OCI-LY1 (cell line): ENCODE results near the gene OR2AK2.
A peak's percentile ranks its signal among the peaks of the same experiment; 100 is the strongest.
"Not testable (repeated sequence)": the region's sequence is repeated elsewhere in the genome, so short reads cannot be mapped to it uniquely, and the experiment has no call there.

Experiments
- H2AFZ ChIP-seq: fragments of 200-600 bp; sonication (generic), shearing (Covaris generic); 2 replicates; pipeline ENCODE4 v1.6.0; 2014; ENCODE audit warnings: antibody characterized with exemption, mild to moderate bottlenecking, low read length
- H3F3A ChIP-seq: fragments of 200-600 bp; sonication (generic), shearing (Covaris generic); 2 replicates; pipeline ENCODE4 v1.6.0; 2014; ENCODE audit warnings: mild to moderate bottlenecking, antibody characterized with exemption, low read length, moderate library complexity; ENCODE audit not compliant: insufficient read depth
- H3K27ac ChIP-seq: fragments of 200-600 bp; sonication (generic); 2 replicates; pipeline ENCODE4 v1.5.1; 2014; ENCODE audit warnings: low read length, mixed run types, mild to moderate bottlenecking, low read depth; ENCODE audit not compliant: poor library complexity, severe bottlenecking
- H3K27me3 ChIP-seq: fragments of 200-600 bp; sonication (generic); 2 replicates; pipeline ENCODE4 v1.6.0; 2014; ENCODE audit warnings: antibody characterized with exemption, mild to moderate bottlenecking, low read length, moderate library complexity; ENCODE audit not compliant: insufficient read depth
- H3K36me3 ChIP-seq: fragments of 200-600 bp; sonication (generic); 2 replicates; pipeline ENCODE4 v1.6.1; 2014; ENCODE audit warnings: mild to moderate bottlenecking, antibody characterized with exemption, low read length, moderate library complexity, mixed read lengths; ENCODE audit not compliant: insufficient read depth
- H3K4me1 ChIP-seq: fragments of 200-600 bp; sonication (generic); 2 replicates; pipeline ENCODE4 v1.5.1; 2014; ENCODE audit warnings: mild to moderate bottlenecking, low read length, moderate library complexity; ENCODE audit not compliant: insufficient read depth, severe bottlenecking
- H3K4me2 ChIP-seq: fragments of 200-600 bp; sonication (generic), shearing (Covaris generic); 2 replicates; pipeline ENCODE4 v1.6.1; 2014; ENCODE audit warnings: low read length
- H3K4me3 ChIP-seq: fragments of 200-600 bp; sonication (generic); 2 replicates; pipeline ENCODE4 v1.5.1; 2014; ENCODE audit warnings: low read length, low read depth, mild to moderate bottlenecking, mixed read lengths; ENCODE audit not compliant: poor library complexity, severe bottlenecking
- H3K79me2 ChIP-seq: fragments of 200-600 bp; shearing (Covaris generic); 2 replicates; pipeline ENCODE4 v1.6.1; 2016; ENCODE audit warnings: mixed run types, low read length, mixed read lengths; ENCODE audit not compliant: insufficient read depth
- H3K9ac ChIP-seq: fragments of 200-600 bp; sonication (generic), shearing (Covaris generic); 2 replicates; pipeline ENCODE4 v1.6.1; 2014; ENCODE audit warnings: mild to moderate bottlenecking, low read length, mixed read lengths
- H3K9me2 ChIP-seq: fragments of 200-600 bp; sonication (generic), shearing (Covaris generic); 2 replicates; pipeline ENCODE4 v1.6.1; 2014; ENCODE audit warnings: low read depth, mild to moderate bottlenecking, low read length, mixed read lengths
- H3K9me3 ChIP-seq: fragments of 200-600 bp; shearing (Covaris generic); 2 replicates; pipeline ENCODE4 v1.6.1; 2014; ENCODE audit warnings: low read length, mixed read lengths
- H4K20me1 ChIP-seq: fragments of 200-600 bp; sonication (generic), shearing (Covaris generic); 2 replicates; pipeline ENCODE4 v1.6.0; 2016; ENCODE audit warnings: mild to moderate bottlenecking, low read length; ENCODE audit not compliant: insufficient read depth
- EZH2 ChIP-seq: fragments of 200-600 bp; sonication (generic), shearing (Covaris generic); IDR thresholded peaks from 2 replicates; pipeline ENCODE4 v1.8.0; 2017; ENCODE audit warnings: borderline replicate concordance, mixed run types, mild to moderate bottlenecking, antibody characterized with exemption, low read length, moderate library complexity, mixed read lengths
- TF ChIP-seq, protein P1 (sequence below): fragments of 200-600 bp; sonication (generic), shearing (Covaris generic); IDR thresholded peaks from 2 replicates; pipeline ENCODE4 v1.5.1; 2017; ENCODE audit warnings: mild to moderate bottlenecking, antibody characterized with exemption, low read length, moderate library complexity, mixed read lengths

The OR2AK2 gene

DNA sequence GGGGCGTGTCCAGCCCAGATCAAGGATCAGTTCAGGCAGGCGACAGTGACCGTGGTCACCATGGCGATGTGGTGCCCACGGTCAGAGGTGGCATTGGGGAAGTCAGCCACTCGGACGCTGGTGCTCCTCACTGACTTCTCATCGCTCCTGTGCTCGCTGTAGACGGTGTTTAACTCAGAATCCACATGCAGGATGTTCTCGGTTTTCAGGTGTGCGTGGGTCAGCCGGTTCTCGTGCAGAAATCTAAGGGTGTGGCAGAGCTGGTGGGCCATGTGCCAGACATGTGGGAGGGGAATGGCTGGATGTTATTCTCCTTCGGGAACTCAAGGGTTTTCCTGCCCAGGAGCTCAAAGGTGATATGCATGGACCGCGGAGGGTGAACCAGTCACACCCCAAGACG is 28.6 kb upstream of the OR2AK2 start:
- H3K9me3 ChIP-seq, result no peaks in the 10 kb centered on the region

DNA sequence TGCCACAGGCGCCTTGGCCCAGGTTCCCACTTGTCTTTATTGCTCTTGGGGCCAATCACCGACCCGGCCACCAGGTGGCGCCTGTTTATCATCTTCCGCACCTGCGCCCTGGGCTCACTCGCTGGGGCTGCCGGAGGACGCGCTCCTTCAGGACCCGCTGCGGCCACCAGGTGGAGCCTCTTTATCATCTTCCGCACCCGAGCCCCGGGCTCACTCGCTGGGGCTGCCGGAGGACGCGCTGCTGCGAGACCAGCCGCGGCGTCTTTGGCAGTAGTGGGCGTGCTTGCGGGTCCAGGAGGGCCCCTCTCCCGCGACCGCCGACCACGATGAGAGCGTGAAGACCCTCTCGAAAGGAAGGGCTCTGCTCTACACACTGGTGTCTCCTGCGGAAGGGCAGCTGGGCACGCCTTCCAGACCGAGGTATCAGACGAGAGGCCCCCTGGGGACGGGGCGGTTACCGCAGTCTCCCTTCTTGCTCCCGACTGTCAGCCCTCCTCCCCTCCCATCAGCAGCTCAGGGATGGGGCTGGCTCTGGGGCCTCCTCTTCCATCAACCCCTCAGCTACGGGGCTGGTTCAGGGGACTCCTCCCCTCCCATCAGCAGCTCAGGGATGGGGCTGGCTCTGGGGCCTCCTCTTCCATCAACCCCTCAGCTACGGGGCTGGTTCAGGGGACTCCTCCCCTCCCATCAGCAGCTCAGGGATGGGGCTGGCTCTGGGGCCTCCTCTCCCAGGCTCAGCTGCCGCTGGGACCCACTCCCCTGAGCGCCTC is 27.9 kb upstream of the OR2AK2 start:
- not testable (repeated sequence) for H3K9ac ChIP-seq, H3K27me3 ChIP-seq, H3K36me3 ChIP-seq, H3K79me2 ChIP-seq, H3F3A ChIP-seq, H2AFZ ChIP-seq, H3K9me2 ChIP-seq, H4K20me1 ChIP-seq, H3K9me3 ChIP-seq, H3K27ac ChIP-seq, H3K4me1 ChIP-seq
- Histone ChIP-seq H3K4me2 (peak overlapping the region; percentile 55), H3K4me3 (peak overlapping the region; percentile 56)
- TF ChIP-seq, protein P1, sequence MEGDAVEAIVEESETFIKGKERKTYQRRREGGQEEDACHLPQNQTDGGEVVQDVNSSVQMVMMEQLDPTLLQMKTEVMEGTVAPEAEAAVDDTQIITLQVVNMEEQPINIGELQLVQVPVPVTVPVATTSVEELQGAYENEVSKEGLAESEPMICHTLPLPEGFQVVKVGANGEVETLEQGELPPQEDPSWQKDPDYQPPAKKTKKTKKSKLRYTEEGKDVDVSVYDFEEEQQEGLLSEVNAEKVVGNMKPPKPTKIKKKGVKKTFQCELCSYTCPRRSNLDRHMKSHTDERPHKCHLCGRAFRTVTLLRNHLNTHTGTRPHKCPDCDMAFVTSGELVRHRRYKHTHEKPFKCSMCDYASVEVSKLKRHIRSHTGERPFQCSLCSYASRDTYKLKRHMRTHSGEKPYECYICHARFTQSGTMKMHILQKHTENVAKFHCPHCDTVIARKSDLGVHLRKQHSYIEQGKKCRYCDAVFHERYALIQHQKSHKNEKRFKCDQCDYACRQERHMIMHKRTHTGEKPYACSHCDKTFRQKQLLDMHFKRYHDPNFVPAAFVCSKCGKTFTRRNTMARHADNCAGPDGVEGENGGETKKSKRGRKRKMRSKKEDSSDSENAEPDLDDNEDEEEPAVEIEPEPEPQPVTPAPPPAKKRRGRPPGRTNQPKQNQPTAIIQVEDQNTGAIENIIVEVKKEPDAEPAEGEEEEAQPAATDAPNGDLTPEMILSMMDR, result peak; percentile 97

More for the DNA sequence above, 28.6 kb upstream of the OR2AK2 start:
- Histone ChIP-seq H3K27me3 (no peaks in the 10 kb centered on the region), H2AFZ (no peak overlapping the region), H4K20me1 (no peaks in the 10 kb centered on the region), H3F3A (no peaks in the 10 kb centered on the region), H3K9ac (no peak overlapping the region), H3K9me2 (no peaks in the 10 kb centered on the region), H3K79me2 (no peaks in the 10 kb centered on the region), H3K4me1 (no peaks in the 10 kb centered on the region), H3K4me2 (no peak overlapping the region), H3K4me3 (no peak overlapping the region), H3K27ac (no peak overlapping the region), H3K36me3 (no peaks in the 10 kb centered on the region)
- TF ChIP-seq, protein P1, result no peak
- TF ChIP-seq EZH2, result no peak

DNA sequence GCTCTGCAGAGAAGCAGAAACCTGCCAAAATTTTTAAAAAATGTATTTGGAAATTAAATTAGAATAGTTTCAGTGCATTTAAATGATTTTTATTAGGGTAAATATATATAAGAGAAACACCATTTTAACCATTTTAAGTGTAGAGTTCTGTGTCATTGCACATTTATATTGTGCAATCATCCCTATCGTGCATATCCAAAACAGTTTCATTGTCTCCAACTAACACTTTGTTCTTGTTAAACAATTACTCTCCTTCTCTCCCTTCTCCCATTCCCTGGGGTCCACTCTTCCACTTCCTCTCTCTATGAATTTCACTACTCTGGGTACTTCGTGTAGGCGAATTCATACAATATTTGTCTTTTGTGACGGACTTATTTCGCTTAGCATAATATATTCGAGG is 22.4 kb upstream of the OR2AK2 start:
- no peak for TF ChIP-seq EZH2
- TF ChIP-seq, protein P1, result no peak
- no peaks in the 10 kb centered on the region for H3K4me1 ChIP-seq
- H3K9me2 ChIP-seq, result no peaks in the 10 kb centered on the region
- no peaks in the 10 kb centered on the region for H3K9me3 ChIP-seq
- H3F3A ChIP-seq, result no peaks in the 10 kb centered on the region
- H2AFZ ChIP-seq, result no peak overlapping the region
- no peaks in the 10 kb centered on the region for H3K36me3 ChIP-seq
- no peak overlapping the region for H3K4me2 ChIP-seq
- no peak overlapping the region for H3K4me3 ChIP-seq
- H3K79me2 ChIP-seq, result no peaks in the 10 kb centered on the region
- H4K20me1 ChIP-seq, result no peaks in the 10 kb centered on the region
- H3K9ac ChIP-seq, result no peak overlapping the region
- no peak overlapping the region for H3K27ac ChIP-seq
- H3K27me3 ChIP-seq, result no peaks in the 10 kb centered on the region
